Activated T-helper 1 cell treated with anti-CD3 and anti-CD28 coated beads, Interleukin-2, amount 50 U/mL, for 16 hours (primary cell): ENCODE data around the gene NMRK2.
"Not testable (repeated sequence)": the region's sequence is repeated elsewhere in the genome, so short reads cannot be mapped to it uniquely, and the experiment has no call there.

Source experiments
- DNase-seq, 2 donors: peaks; one replicate each; pipeline ENCODE4 v3.0.0-alpha.2; 2020; ENCODE audit warnings: low read depth in 1 of 2, low spot score in 1 of 2

The NMRK2 gene, protein sequence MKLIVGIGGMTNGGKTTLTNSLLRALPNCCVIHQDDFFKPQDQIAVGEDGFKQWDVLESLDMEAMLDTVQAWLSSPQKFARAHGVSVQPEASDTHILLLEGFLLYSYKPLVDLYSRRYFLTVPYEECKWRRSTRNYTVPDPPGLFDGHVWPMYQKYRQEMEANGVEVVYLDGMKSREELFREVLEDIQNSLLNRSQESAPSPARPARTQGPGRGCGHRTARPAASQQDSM

GRCh38 chr19:3932931-3933810 lies at the start of gene NMRK2:
NMRK2 (plus strand) TSS chr19:3933069; CDS start chr19:3933672, 603 bp downstream.
- DNase-seq, result no peak

DNA sequence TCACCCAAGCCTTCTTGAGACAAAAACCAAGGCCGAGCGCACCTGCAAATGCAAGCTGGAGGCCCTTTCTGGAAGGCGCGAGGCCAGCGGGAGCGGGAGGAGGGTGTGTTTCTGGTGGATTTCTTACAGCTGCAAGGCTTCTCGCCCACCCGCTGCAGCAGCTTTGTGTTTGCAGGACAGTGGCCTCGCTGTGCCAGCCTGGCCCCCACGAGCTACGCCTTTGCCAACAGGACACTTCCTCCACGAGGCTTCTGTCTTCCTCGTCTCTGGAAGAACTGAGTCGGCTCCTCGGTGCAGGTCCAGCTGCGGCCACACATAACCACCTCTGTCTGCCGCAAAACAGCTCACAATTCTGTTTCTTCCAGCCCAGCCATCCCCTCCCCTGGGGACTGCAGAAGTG lies 42.3 kb upstream of the NMRK2 start:
- DNase-seq, result no peak

DNA sequence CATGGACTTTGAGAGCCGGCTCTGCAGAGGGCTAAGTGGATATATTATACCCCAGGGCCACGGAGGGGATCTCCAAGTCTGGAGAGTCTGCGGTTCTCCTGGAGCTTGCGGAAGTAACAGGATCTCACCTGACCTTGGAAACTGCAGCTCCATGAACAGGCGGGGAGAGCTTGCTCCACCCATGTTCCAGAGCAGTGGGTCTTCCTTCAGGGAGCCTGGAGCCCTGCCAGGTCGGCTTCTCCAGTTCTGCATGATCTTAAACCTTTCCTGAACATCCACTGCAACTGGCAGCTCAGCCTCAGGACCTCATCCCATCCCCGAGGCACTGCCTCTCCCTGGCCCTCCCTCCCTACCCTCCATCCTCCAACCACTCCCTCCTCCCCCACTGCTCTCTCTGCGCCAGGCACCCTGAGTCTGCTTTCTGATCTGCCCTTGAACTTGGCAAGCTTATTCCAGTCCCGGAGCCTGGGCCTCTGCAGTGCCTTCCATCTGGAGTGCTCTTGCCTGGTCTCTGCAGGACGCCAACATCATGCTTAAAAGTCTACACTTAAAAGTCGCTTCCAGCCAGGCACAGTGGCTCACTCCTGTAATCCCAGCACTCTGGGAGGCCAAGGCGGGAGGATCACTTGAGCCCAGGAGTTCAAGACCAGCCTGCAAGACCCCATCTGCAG lies 39.2 kb upstream of the NMRK2 start:
- DNase-seq, result no peak

GRCh38 chr19:3894959-3895358 lies 37.9 kb upstream of the NMRK2 start:
- DNase-seq, result not testable (repeated sequence)

- DNase-seq, result no peak
Observed at GRCh38 chr19:3895788-3896187, 37.1 kb upstream of the NMRK2 start.

DNA sequence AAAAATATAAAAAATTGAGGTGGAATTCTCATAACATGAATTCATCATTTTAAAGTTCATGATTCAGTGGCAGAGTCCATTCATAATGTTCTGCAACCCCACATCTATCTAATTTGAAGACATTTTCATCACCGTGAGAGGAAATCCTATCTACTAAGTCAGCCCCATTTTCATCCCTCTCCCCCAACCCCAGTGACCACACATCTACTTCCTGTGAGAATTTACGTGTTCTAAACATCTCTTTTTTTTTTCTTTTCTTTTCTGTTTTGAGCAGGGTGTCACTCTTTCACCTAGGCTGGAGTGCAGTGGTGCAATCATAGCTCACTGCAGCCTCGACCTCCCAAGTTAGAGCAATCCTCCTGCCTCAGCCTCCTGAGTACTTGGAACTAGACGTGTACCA lies 34.9 kb upstream of the NMRK2 start:
- no peak for DNase-seq

DNA sequence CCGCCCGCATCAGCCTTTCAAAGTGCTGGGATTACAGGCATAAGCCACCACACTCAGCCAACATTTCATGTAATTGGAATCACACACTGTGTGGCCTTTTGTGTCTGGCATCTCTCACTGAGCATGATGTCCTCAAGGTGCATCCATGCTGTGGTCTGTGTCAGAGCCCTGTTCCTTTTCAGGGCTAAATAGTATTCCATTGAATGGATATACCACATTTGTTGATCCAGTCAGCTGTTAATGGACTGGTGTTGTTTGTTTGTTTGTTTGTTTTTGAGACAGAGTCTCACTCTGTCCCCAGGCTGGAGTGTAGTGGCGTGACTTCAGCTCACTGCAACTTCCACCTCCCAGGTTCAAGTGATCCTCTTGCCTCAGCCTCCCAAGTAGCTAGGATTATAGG lies 34.4 kb upstream of the NMRK2 start:
- DNase-seq, result no peak

DNA sequence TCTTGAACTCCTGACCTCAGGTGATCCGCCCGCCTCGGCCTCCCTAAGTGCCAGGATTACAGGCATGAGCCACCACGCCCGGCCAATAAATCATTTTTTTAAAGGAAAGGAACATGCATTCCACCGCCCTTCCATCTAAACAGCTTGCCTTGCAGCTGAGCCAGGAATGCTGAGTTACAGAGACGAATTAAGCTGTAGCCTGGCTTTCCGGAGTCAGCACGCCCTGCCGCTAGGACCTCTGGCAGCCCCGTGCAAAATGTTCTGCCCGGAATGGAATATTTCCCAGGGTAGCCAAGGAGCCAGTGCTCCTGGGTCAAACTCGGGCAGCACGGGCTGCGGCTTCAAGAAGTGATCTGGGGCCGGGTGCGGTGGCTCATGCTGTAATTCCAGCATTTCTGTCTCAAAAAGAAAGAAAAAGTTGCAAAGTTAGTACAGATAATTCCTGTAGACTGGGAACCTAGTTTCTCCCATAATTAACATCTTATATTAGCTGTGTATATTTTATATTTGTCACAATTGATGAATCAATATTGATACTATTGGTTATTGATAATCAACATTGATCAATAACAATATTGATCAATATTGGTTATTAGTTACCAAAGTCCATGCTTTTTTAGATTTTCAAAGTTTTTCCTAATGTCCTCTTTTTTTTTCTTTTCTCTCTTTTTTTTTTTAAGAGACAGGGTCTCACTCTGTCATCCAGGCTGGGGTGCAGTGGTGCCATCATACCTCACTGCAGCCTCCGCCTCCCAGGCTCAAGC lies 33.2 kb upstream of the NMRK2 start:
- DNase-seq, result no peak

GRCh38 chr19:3902317-3902973 lies 30.4 kb upstream of the NMRK2 start:
- DNase-seq, result no peak

GRCh38 chr19:3904233-3904632 lies 28.6 kb upstream of the NMRK2 start:
- no peak for DNase-seq

DNA sequence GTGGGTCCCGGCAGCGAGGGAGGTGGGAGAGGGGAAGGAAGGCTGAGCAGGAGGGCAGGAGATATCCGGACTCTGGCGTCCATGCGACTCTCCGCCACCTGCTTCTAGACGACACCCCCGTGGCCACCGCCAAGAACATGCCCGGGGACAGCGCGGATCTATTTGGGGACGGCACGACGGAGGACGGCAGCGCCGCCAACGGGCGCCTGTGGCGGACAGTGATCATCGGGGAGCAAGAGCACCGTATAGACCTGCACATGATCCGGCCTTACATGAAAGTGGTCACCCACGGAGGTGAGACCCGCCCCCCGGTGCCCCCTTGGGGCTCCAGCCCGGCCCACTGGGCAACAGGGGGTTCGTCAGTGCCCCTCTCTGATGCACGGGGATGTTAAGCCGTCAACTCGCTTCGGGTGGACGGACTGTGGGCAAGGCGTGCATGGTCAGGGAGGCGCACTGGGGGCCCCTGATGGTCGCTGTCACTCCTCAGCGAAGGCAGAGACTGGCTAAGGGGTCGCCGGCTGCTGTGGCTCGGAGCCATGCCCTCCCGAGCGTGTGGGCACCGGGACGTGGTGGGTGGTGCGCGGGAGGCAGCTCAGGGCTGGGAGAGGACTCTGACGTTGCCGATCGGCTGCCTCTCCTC lies 25.1 kb upstream of the NMRK2 start:
- no peak for DNase-seq

DNA sequence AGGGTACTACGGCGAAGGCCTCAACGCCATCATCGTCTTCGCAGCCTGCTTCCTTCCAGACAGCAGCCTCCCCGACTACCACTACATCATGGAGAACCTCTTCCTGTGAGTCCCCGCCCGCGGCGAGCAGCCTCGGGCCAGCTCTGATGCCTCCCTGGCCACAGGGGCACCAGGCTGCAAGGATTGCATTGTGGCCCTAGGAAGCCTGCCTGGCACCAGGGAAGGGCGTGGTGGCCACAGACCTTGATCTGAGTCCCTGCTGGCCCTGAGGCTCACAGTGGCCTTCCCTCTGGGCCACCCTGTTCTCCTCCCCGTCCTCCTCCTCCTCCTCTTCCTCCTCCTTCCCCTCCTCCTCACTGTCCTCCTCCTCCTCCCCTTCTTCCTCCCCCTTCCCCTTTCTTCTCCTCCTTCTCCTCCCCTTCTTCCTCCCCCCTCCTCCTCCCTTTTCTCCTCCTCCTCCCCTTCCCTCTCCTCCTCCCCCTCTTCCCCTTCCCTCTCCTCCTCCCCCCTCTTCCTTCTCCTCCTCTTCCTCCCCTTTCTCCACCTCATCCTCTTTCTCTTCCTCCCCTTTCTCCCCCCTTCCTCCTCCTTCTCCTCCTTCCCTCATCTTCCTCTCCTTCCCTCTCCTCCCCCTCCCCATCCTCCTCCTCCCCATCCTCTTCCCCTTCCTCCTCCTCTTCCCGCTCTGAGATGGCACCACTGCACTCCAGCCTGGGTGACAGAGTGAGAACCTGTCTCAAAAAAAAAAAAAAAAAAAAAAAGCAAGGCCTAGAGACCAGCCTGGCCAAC lies 24.4 kb upstream of the NMRK2 start:
- DNase-seq, result no peak

- DNase-seq, result no peak
Observed at GRCh38 chr19:3910105-3910504, 22.8 kb upstream of the NMRK2 start.

DNA sequence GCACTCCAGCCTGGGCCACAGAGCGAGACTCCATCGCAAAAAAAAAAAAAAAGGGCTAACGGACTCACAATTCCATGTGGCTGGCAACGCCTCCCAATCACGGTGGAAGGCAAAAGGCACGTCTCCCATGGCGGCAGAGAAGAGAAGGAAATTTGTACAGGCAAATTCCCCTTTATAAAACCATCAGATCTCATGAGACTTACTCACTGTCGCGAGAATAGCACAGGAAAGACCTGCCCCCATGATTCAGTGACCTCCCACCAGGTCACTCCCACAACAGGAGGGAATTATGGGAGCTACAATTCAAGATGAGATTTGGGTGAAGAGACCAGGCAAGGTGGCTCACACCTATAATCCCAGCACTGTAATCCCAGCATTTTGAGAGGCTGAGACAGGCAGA lies 18.7 kb upstream of the NMRK2 start:
- DNase-seq, result no peak

DNA sequence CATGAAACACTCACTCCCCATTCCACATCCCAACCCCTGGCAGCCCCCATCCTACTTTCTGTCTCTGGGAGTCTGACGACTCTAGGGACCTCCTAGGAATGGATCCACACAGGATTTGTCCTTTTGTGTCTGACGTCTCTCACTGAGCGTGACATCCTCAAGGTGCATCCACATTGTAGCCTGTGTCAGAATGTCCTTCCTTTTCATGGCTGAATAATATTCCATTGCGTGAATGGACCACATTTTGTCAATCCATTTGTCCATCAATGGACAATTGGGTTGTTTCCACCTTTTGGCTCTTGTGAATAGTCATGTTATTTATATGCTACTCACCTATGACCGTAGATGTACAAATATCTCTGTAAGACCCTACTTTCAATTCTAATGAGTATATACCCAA lies 16.8 kb upstream of the NMRK2 start:
- no peak for DNase-seq

DNA sequence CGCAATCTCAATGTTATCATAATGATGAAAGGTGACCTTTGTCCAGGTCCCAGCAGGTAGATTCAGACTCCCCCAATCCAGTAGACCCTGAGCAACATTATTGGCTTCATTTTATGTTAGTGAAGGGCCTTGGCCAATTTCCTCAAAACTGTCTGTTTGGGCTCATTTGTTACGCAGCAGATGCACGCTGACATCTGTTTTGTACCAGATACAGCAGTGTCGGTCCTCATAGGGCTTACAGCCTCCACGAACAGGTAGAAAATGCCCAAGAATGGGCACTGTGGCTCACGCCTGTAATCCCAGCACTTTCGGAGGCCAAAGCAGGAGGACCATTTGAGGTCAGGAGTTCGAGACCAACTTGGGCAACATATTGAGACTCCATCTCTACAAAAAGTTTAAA lies 13.1 kb upstream of the NMRK2 start:
- no peak for DNase-seq

GRCh38 chr19:3923096-3923758 lies 9.6 kb upstream of the NMRK2 start:
- DNase-seq, result no peak

DNA sequence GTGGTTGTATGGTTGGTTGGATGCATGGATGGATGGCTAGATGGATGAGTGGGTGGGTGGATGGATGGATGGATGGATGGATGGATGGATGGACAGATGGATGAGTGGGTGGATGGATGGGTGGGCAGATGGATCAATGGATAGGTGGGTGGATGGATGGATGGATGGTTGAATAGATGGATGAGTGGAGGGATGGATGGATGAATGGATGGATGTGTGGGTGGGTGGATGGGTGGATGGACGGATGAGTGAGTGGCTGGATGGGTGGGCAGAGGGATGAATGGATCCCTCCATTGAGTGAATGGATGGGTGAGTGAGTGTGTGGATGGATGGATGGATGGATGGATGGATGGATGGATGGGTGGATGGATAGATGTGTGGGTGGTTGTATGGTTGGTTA lies 9.0 kb upstream of the NMRK2 start:
- DNase-seq, result no peak

GRCh38 chr19:3931041-3931440 lies 1.8 kb upstream of the NMRK2 start:
- no peak for DNase-seq
